Melanocyte of skin (primary cell): ENCODE measurements around the gene PIGO. TPM values are rescaled to one million over a fixed set of nuclear protein-coding genes. Genes with fewer than 3 reads are reported as not detected.

Experiments
- small RNA-seq, 2 donors: library from RNA; depleted of rRNA; stranded (forward); fragments of <200 nt; gene quantifications; one replicate each; pipeline ENCODE3, GENCODE V24; 2012
- total RNA-seq, 2 donors: library from RNA; depleted of rRNA; stranded (reverse); fragments of >200 nt; gene quantifications; 2 replicates each; pipeline ENCODE4 v1.2.3, GENCODE V29; 2012

The PIGO gene
- 10 to 100 TPM; 19.6 to 24.1 TPM for total RNA-seq

GRCh38 chr9:35096035-35096849, at the start of gene PIGO:
PIGO (minus strand) TSS chr9:35096591; CDS start chr9:35095565, 1,026 bp downstream.

DNA sequence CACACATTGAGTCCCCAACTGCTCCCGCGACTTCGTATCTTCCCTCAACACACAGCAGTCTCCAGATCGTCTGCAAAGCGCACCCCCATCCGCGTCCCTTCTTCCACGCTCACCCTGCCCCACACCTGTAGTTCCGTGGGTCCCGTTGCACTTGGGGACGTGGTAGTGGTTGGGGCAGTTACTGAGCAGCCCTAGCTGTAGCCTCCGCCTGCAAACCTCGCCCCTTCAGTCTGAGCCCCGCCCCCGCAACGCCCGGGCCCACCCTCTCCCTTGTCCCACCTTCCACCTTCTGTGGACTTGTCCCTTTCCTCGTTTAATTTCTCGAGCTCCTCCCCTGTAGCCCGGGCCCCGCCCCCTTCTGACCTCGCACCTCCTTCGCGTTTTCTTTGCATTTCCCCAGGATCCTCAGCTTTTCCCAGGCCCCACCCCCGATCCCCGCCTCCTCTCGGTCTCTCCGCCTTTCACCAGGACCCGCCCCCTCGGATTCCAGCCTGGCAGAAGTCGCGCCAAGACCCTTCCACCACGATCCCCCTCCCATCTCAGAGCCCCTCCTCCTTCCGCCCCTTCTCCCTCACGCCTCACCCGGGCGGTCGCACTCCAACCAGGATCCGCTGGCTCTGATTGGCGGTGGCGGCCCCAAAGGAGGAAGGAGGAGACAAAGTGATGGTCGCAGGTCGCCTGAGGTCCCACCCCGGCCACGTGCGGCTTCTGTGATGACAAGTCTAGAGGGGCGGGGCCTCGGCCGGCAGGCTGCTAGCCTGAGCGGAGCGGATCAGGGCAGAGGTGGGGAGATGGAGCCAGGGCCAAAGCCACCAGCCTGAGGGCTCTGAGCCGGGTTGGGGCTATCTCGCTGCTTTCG, 19.5 kb upstream of the PIGO start, which contains the start of gene ATOSB:
TSS of gene ATOSB (minus strand) at position 183 of the 859 bp plus-strand sequence. CDS start 7,588 bp downstream, outside the sequence.

GRCh38 chr9:35102769-35103659, 6.6 kb upstream of the PIGO start, which contains the start of gene STOML2:
STOML2 (minus strand) TSS chr9:35103131; CDS start chr9:35103094, 37 bp downstream.

GRCh38 chr9:35079426-35080341, 16.7 kb downstream of the PIGO start, which contains the start of gene FANCG:
FANCG (minus strand) TSS chr9:35079942; CDS start chr9:35079524, 418 bp downstream.

DNA sequence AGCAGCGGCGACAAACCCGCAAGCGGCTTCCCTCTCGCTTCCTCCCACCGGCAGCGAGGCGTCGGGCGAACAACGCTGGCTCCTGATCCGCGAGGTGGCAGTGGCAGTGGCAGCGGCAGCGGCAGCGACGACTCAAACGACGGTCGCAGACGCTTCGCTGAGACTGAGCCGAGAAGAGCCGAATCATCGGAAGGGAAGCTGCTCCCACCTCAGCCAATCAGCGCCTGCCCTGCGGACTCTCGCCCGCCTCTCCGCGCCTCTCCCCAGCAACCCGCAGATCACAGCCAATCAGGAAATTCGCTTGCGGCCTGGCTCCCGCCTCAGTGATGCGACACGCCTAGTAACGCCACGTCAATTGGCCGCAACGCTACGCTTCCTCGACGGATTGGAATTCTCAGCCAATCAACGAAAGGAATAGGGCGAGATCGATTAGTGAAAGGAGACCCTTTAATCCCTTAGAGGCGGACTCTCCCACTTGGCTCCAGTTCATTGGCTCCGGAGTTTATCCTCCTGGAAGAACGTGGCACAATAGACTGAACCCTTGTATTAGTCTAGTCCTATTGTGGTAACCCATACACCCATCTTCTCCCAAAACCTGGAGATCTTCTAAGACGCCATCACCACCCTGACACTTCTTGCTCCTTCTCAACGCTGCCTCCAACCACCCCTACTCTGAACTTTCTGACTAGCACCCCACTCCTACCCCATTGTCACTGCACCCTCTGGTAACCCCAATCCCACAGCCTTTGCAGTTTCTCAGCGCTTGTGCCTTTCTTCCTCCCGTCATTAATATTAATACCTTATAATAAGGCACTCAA, 23.7 kb downstream of the PIGO start, which contains the start of gene VCP:
TSS of gene VCP (minus strand) at position 165 of the 818 bp plus-strand sequence. CDS start 272 bp downstream, outside the sequence.

Small RNA genes lying within 50 kb of the gene (small RNA-seq; reads per million reads assigned to genes)
- gene RN7SL338P, result 0 reads per million in 2 donors

Other genes with a start within 250 kb of the PIGO start
- 1 to 10 TPM in 1 of 2 donors, under 1 TPM in 1; 1.00 to 3.1 TPM for gene PHF24, start 138.3 kb downstream of the PIGO start, total RNA-seq
- 10 to 100 TPM in 1 of 2 donors, 1 to 10 TPM in 1; 5.0 to 11.4 TPM for gene DNAJB5, start 106.8 kb downstream of the PIGO start, total RNA-seq
- 100 to 1,000 TPM; 296 to 358 TPM for gene VCP, start 24.0 kb downstream of the PIGO start, total RNA-seq
- gene FANCG, start 16.6 kb downstream of the PIGO start, total RNA-seq, result 10 to 100 TPM; 20.3 to 37.3 TPM
- gene STOML2, start 6.5 kb upstream of the PIGO start, total RNA-seq, result 100 to 1,000 TPM; 137 to 234 TPM
- gene ATOSB, start 19.3 kb upstream of the PIGO start, total RNA-seq, result 10 to 100 TPM; 27.3 to 29.6 TPM
- gene UNC13B, start 65.4 kb upstream of the PIGO start, total RNA-seq, result 10 to 100 TPM; 26.6 to 28.6 TPM